A549 (cell line): ENCODE data around the gene ITCH.

Experiments
- BHLHE40 ChIP-seq: IDR thresholded peaks from 2 replicates; pipeline ENCODE4 v1.6.1; 2012; ENCODE audit warnings: low read depth, low read length, inconsistent platforms
- CHD4 ChIP-seq: fragments of 200-600 bp; sonication (generic); IDR thresholded peaks from 2 replicates; pipeline ENCODE4 v1.6.1; 2016; ENCODE audit warnings: antibody characterized with exemption, mild to moderate bottlenecking, borderline replicate concordance
- TF ChIP-seq, protein P1 (sequence below): fragments of 450-650 bp; IDR thresholded peaks from 2 replicates; pipeline ENCODE4 v1.6.1; 2014; ENCODE audit warnings: antibody characterized with exemption

DNA sequence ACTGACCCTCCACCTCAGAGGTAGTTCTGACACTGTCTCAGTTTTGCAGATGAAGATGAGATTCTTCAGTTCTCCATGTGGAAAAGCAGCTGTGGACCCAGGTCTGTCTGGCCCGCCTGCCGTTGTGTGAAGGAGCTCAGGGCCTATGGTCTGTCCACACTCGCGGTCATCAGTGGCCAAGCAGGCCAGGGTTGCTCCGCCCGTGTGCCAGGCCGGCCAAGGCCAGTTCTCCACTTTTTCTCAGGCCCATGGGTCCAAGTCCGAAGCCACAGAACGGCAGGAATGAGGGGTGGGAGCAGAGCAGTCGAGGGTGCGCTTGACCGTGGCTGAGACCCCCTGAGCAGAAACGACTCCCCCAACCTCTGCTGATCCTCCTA lies 186.8 kb downstream of the ITCH start:
- no peak for TF ChIP-seq BHLHE40
- TF ChIP-seq CHD4: no peak
- TF ChIP-seq, protein P1, sequence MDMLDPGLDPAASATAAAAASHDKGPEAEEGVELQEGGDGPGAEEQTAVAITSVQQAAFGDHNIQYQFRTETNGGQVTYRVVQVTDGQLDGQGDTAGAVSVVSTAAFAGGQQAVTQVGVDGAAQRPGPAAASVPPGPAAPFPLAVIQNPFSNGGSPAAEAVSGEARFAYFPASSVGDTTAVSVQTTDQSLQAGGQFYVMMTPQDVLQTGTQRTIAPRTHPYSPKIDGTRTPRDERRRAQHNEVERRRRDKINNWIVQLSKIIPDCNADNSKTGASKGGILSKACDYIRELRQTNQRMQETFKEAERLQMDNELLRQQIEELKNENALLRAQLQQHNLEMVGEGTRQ: no peak
